MCF 10A (cell line): Measurements from ENCODE around the gene XPO6. TPM values are rescaled to one million over a fixed set of nuclear protein-coding genes. Genes with fewer than 3 reads are reported as not detected.
"Not testable (repeated sequence)": the region's sequence is repeated elsewhere in the genome, so short reads cannot be mapped to it uniquely, and the experiment has no call there.

Experiments used
- BruUV-seq: library from RNA; stranded (reverse); fragments of 400-500 nt; replicated peaks from 2 replicates; lab custom pipeline; 2021; lab: Mats Ljungman, UMichigan
- CTCF ChIA-PET: fragments of 300-600 bp; sonication (Branson Sonifier 250); formaldehyde crosslinking; extraction: SDS; loops from one replicate; lab custom pipeline; 2021; ENCODE audit warnings: antibody characterized with exemption, inconsistent platforms; lab: Yijun Ruan, JAX
- POLR2A ChIA-PET: fragments of 300-600, 350-650 bp; sonication (Branson Sonifier 250); formaldehyde crosslinking; extraction: SDS; loops from one replicate; lab custom pipeline; 2020; ENCODE audit warnings: antibody characterized with exemption, inconsistent platforms; lab: Yijun Ruan, JAX
- DNase-seq: peaks from one replicate; pipeline ENCODE4 v3.0.0-alpha.2; 2018; ENCODE audit not compliant: unreplicated experiment
- H3K27ac Mint-ChIP-seq: one replicate; pipeline ENCODE4 v1.8.0; 2022; ENCODE audit warnings: mild to moderate bottlenecking, low read depth, mixed read lengths; ENCODE audit not compliant: unreplicated experiment
- H3K27me3 Mint-ChIP-seq: one replicate; pipeline ENCODE4 v1.8.0; 2022; ENCODE audit warnings: mixed read lengths; ENCODE audit not compliant: insufficient read depth, unreplicated experiment
- H3K36me3 Mint-ChIP-seq: one replicate; pipeline ENCODE4 v1.8.0; 2022; ENCODE audit warnings: mild to moderate bottlenecking, moderate library complexity, mixed read lengths; ENCODE audit not compliant: insufficient read depth, unreplicated experiment
- H3K4me1 Mint-ChIP-seq: one replicate; pipeline ENCODE4 v1.8.0; 2022; ENCODE audit warnings: mixed read lengths; ENCODE audit not compliant: insufficient read depth, unreplicated experiment
- H3K4me3 Mint-ChIP-seq: one replicate; pipeline ENCODE4 v1.8.0; 2022; ENCODE audit warnings: mild to moderate bottlenecking, moderate library complexity, mixed read lengths; ENCODE audit not compliant: unreplicated experiment
- H3K9me3 Mint-ChIP-seq: one replicate; pipeline ENCODE4 v1.8.0; 2022; ENCODE audit warnings: mixed read lengths; ENCODE audit not compliant: unreplicated experiment
- intact Hi-C: fragments of 100-400 bp; cut with micrococcal nuclease; formaldehyde crosslinking; loops from 2 replicates; pipeline ENCODE4 v1.14.1; 2022
- total RNA-seq: library from RNA; stranded (reverse); gene quantifications from 2 replicates; pipeline ENCODE4 v1.2.3, GENCODE V29; 2022
- TF ChIP-seq, protein P1 (sequence below): fragments of 200-600 bp; IDR thresholded peaks from one replicate; pipeline ENCODE4 v1.8.0; 2022; ENCODE audit warnings: antibody characterized with exemption, mild to moderate bottlenecking; ENCODE audit not compliant: unreplicated experiment

XPO6 gene
- total RNA-seq, 1 experiment from 2014 or later, result 200 TPM

DNA sequence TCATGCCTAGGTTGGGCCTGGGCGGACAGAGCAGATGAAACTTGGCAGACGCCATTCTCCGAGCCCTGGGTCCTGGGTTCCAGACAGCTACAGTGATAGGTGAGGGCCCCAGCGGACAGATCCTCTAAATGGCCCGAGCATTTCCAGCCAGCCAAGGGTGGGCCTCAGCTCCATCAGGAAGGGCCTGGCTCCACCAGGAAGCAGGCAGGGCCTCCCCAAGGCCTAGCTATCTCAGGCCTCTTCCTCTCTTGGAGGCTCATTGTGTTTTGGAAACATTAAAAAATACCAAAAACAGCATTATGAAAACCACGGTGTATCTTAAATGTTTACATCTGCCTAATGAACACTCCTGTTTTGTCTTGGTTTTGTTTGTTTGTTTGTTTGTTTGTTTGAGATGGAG is 42.4 kb upstream of the XPO6 start:
- ChIA-PET POLR2A (no interaction called here), CTCF (interaction anchor here (0.5 kb wide), 1 partner anchor 286 kb away, joined by 3 read pairs; no protein-coding TSS in a partner anchor)
- Mint-ChIP-seq H3K4me3 (no peak overlapping the region), H3K27me3 (peaks cover 35% of the 10 kb centered on the region), H3K4me1 (no peaks in the 10 kb centered on the region), H3K27ac (no peak overlapping the region), H3K9me3 (no peaks in the 10 kb centered on the region), H3K36me3 (no peaks in the 10 kb centered on the region)
- TF ChIP-seq, protein P1, sequence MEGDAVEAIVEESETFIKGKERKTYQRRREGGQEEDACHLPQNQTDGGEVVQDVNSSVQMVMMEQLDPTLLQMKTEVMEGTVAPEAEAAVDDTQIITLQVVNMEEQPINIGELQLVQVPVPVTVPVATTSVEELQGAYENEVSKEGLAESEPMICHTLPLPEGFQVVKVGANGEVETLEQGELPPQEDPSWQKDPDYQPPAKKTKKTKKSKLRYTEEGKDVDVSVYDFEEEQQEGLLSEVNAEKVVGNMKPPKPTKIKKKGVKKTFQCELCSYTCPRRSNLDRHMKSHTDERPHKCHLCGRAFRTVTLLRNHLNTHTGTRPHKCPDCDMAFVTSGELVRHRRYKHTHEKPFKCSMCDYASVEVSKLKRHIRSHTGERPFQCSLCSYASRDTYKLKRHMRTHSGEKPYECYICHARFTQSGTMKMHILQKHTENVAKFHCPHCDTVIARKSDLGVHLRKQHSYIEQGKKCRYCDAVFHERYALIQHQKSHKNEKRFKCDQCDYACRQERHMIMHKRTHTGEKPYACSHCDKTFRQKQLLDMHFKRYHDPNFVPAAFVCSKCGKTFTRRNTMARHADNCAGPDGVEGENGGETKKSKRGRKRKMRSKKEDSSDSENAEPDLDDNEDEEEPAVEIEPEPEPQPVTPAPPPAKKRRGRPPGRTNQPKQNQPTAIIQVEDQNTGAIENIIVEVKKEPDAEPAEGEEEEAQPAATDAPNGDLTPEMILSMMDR, result no peak
- no peak for DNase-seq
- intact Hi-C loops, result no loop called here
- no TSS peak for BruUV-seq

DNA sequence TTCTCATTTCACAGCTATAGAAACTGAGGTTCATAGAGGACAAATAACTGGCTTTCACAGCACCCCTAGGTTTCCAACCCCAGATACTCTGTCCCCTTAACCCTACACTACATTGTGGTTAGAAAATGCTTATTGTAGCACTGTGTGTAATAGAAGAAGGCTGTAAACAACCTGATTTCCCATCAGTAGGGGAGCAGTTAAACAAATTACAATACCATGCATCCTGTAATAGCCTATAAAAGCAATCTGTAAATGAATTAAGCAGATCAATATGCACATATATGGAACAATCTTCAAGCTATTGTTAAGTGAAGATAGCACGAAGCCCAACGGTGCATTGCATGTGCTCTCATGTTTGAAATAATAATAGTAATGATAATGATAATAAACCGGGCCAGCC is 39.2 kb upstream of the XPO6 start:
- no TSS peak for BruUV-seq
- Mint-ChIP-seq H3K27me3 (peaks cover 27% of the 10 kb centered on the region), H3K27ac (no peak overlapping the region), H3K4me3 (no peak overlapping the region), H3K4me1 (no peaks in the 10 kb centered on the region), H3K9me3 (no peaks in the 10 kb centered on the region), H3K36me3 (no peaks in the 10 kb centered on the region)
- POLR2A ChIA-PET, result interaction anchor here (0.6 kb wide), 1 partner anchor 717 kb away, joined by 3 read pairs; no protein-coding TSS in a partner anchor
- CTCF ChIA-PET, result interaction anchor here (0.6 kb wide), 1 partner anchor 25 kb away, joined by 4 read pairs; no protein-coding TSS in a partner anchor
- TF ChIP-seq, protein P1, result no peak
- intact Hi-C loops, result no loop called here
- DNase-seq, result no peak

DNA sequence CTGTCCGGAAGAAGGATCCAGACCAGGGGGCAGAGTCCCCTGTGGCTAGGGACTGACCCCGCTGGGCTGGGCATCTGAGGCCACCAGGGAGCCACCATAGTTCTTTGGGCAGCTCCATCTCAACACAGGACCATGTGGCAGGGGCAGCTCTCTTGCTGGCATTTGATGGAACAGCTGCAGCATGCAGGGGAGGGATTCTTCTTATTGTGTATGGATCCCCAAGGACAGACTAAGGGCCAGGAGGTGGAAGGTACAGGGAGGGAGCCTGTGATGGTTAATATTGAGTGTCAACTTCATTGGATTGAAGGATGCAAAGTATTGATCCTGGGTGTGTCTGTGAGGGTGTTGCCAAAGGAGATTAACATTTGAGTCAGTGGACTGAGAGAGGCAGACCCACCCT is 37.7 kb upstream of the XPO6 start:
- H3K4me3 Mint-ChIP-seq, H3K36me3 Mint-ChIP-seq, POLR2A ChIA-PET, intact Hi-C loops, CTCF ChIA-PET, BruUV-seq, DNase-seq, H3K9me3 Mint-ChIP-seq, H3K27ac Mint-ChIP-seq, H3K4me1 Mint-ChIP-seq: not testable (repeated sequence)
- H3K27me3 Mint-ChIP-seq, result peaks cover 42% of the 10 kb centered on the region

DNA sequence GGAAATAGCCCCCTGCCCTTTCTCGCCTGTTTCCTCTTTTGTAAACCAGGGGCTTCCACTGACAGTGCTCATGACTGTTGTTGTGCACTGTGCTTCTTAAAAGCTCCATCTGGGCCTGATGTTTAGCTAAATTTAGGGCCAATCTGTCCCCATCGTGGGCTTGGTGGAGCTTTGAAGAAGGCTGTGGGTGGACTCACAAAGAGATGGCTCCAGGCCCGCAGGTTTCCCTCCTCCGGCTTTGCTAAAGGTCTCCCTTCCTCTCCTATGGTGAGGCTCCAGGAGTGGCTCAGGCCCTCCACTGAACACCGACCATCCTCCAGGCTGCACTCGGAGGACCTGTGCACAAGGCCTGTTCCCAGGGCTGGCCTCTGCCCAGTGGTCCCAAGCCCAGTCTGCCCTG is 30.2 kb upstream of the XPO6 start:
- peaks cover 38% of the 10 kb centered on the region for H3K27me3 Mint-ChIP-seq
- TF ChIP-seq, protein P1, result no peak
- no peaks in the 10 kb centered on the region for H3K4me1 Mint-ChIP-seq
- ChIA-PET CTCF (interaction anchor here (1.8 kb wide), 1 partner anchor 36 kb away, joined by 4 read pairs; no protein-coding TSS in a partner anchor), POLR2A (no interaction called here)
- DNase-seq, result no peak
- H3K27ac Mint-ChIP-seq, result no peak overlapping the region
- no peaks in the 10 kb centered on the region for H3K36me3 Mint-ChIP-seq
- H3K4me3 Mint-ChIP-seq, result no peak overlapping the region
- no peaks in the 10 kb centered on the region for H3K9me3 Mint-ChIP-seq
- intact Hi-C loops, result no loop called here
- BruUV-seq, result no TSS peak
